K562 (cell line): ENCODE measurements around the gene IL37. TPM values are rescaled to one million over a fixed set of nuclear protein-coding genes. Genes with fewer than 3 reads are reported as not detected.

Experiments used
- ATAC-seq: fragments of 200-7000 bp; cut with Tn5 transposase; 3 replicates; pipeline ENCODE4 v1.9.1; 2020; ENCODE audit warnings: moderate library complexity
- BruUV-seq: library from RNA; stranded (reverse); fragments of 400-500 nt; replicated peaks from 2 replicates; lab custom pipeline; 2021; lab: Mats Ljungman, UMichigan
- CTCF ChIA-PET: fragments of 300-600 bp; formaldehyde crosslinking; extraction: SDS; loops from one replicate; lab custom pipeline; 2021; ENCODE audit warnings: low intra/inter-chr PET ratio; lab: Yijun Ruan, JAX
- POLR2A ChIA-PET: fragments of 300-600, 350-650 bp; sonication (Branson Sonifier 250); formaldehyde crosslinking; extraction: SDS; loops from one replicate; lab custom pipeline; 2021; ENCODE audit warnings: antibody characterized with exemption, inconsistent platforms; lab: Yijun Ruan, JAX
- DNase-seq, 4 experiments: peaks; one replicate each; pipeline versions ENCODE4 v3.0.0 to v3.0.0-alpha.2; 2011 to 2018; ENCODE audit warnings: low spot score in 3 of 4, mixed read lengths in 3 of 4; ENCODE audit errors: extremely low read depth in 1 of 4
- FAIRE-seq: peaks from 2 replicates; lab custom pipeline; 2011; peaks lifted over from hg19 to GRCh38; lab: Jason Lieb, UNC
- H2AFZ ChIP-seq: 2 replicates; pipeline ENCODE4 v1.6.0; 2011; ENCODE audit warnings: low read depth, low read length, control low read depth, inconsistent platforms
- H3K27ac ChIP-seq: fragments of 200-600 bp; 3 replicates; pipeline ENCODE4 v1.8.0; 2011; ENCODE audit warnings: low read depth, mild to moderate bottlenecking, control low read depth, inconsistent platforms, low read length, moderate library complexity, mixed read lengths; ENCODE audit errors: extremely low read depth
- H3K27me3 ChIP-seq, 2 experiments: fragments of 300-600 bp in 1 of 2; 2 replicates in 1 of 2; 3 replicates in 1 of 2; pipeline versions ENCODE4 v1.6.0 to v1.8.0; 2011; ENCODE audit warnings: inconsistent platforms in 2 of 2, low read length in 2 of 2, mild to moderate bottlenecking in 1 of 2, mixed read lengths in 1 of 2, moderate library complexity in 1 of 2; ENCODE audit not compliant: control insufficient read depth in 2 of 2, insufficient read depth in 2 of 2
- H3K36me3 ChIP-seq: fragments of 300-600 bp; 3 replicates; pipeline ENCODE4 v1.8.0; 2011; ENCODE audit warnings: mild to moderate bottlenecking, low read length, inconsistent platforms; ENCODE audit not compliant: control insufficient read depth, insufficient read depth
- H3K4me1 ChIP-seq, 2 experiments: fragments of 200-600 bp in 1 of 2; replicated peaks in 1 of 2; 2 replicates in 1 of 2; 3 replicates in 1 of 2; pipeline versions ENCODE4 v1.5.1 to v1.8.0; 2011; ENCODE audit warnings: inconsistent platforms in 2 of 2, low read length in 2 of 2, mild to moderate bottlenecking in 1 of 2, mixed read lengths in 1 of 2, moderate library complexity in 1 of 2; ENCODE audit not compliant: control insufficient read depth in 2 of 2, insufficient read depth in 2 of 2
- H3K4me2 ChIP-seq: 2 replicates; pipeline ENCODE4 v1.6.1; 2011; ENCODE audit warnings: low read length, control low read depth, inconsistent platforms, mixed read lengths; ENCODE audit not compliant: insufficient read depth
- H3K4me3 ChIP-seq: fragments of 200-600 bp; sonication (generic), shearing (Covaris generic); 2 replicates; pipeline ENCODE4 v1.5.1; 2016; ENCODE audit warnings: control low read depth, inconsistent platforms
- H3K79me2 ChIP-seq: fragments of 200-600 bp; 3 replicates; pipeline ENCODE4 v1.8.0; 2011; ENCODE audit warnings: low read length, inconsistent platforms; ENCODE audit not compliant: control insufficient read depth, insufficient read depth
- H3K9ac ChIP-seq, 2 experiments: 2 replicates each; pipeline versions ENCODE4 v1.6.0 to v1.6.1; 2011; ENCODE audit warnings: low read depth in 2 of 2, low read length in 2 of 2, control low read depth in 1 of 2, inconsistent platforms in 1 of 2, mild to moderate bottlenecking in 1 of 2, mixed read lengths in 1 of 2; ENCODE audit not compliant: insufficient read depth in 1 of 2
- H3K9me1 ChIP-seq: one replicate; pipeline ENCODE4 v1.6.0; 2011; ENCODE audit warnings: inconsistent platforms, mild to moderate bottlenecking, low read length, moderate library complexity; ENCODE audit not compliant: control insufficient read depth, insufficient read depth
- H3K9me3 ChIP-seq: replicated peaks from 2 replicates; pipeline ENCODE4 v1.5.1; 2011; ENCODE audit warnings: low read depth, low read length, inconsistent platforms; ENCODE audit not compliant: control insufficient read depth, insufficient read depth
- H4K20me1 ChIP-seq: replicated peaks from 2 replicates; pipeline ENCODE4 v1.6.1; 2011; ENCODE audit warnings: low read length, inconsistent platforms, mixed read lengths; ENCODE audit not compliant: control insufficient read depth, insufficient read depth
- CBFA2T3 ChIP-seq: fragments of 450-650 bp; IDR thresholded peaks from 2 replicates; pipeline ENCODE4 v1.6.1; 2017
- MEIS2 ChIP-seq: fragments of 450-650 bp; IDR thresholded peaks from 2 replicates; pipeline ENCODE4 v1.6.1; 2014; ENCODE audit warnings: mild to moderate bottlenecking; ENCODE audit not compliant: partially characterized antibody
- NFE2L1 ChIP-seq: fragments of 450-650 bp; IDR thresholded peaks from 2 replicates; pipeline ENCODE4 v1.6.1; 2016; ENCODE audit warnings: missing genetic modification characterization, low read depth, mild to moderate bottlenecking, missing compliant biosample characterization, moderate library complexity, borderline replicate concordance
- PBX2 ChIP-seq, 2 experiments: IDR thresholded peaks in 1 of 2; conservative IDR thresholded peaks in 1 of 2; 2 replicates each; pipeline ENCODE4 v1.6.1; 2016; ENCODE audit warnings: low read depth in 2 of 2, mild to moderate bottlenecking in 1 of 2, missing compliant biosample characterization in 1 of 2, missing genetic modification characterization in 1 of 2, moderate library complexity in 1 of 2
- ZBTB9 ChIP-seq: fragments of 450-650 bp; formaldehyde crosslinking; IDR thresholded peaks from 2 replicates; pipeline ENCODE4 v1.4.0; 2020; ENCODE audit warnings: mild to moderate bottlenecking, moderate library complexity
- WGBS: fragments of 100-300 bp; shearing (Covaris generic); methylation state at CpG from one replicate; pipeline ENCODE4 v1.1.6; 2016; ENCODE audit warnings: low coverage, mixed read lengths; ENCODE audit not compliant: insufficient coverage; ENCODE audit errors: missing lambda C conversion rate; 5-methylcytosine and 5-hydroxymethylcytosine counted together
- in situ Hi-C: fragments of 300-500 bp; cut with MboI; formaldehyde crosslinking; loops from 4 replicates; pipeline ENCODE4 v1.15.0; 2018; ENCODE audit warnings: inconsistent platforms, mixed read lengths
- intact Hi-C: fragments of 100-400 bp; cut with micrococcal nuclease; formaldehyde crosslinking; loops from 2 replicates; pipeline ENCODE4 v1.14.2; 2022
- polyA plus RNA-seq, 8 experiments: library from polyadenylated mRNA; depleted of rRNA in 4 of 8; stranded (reverse) in 5 of 8; unstranded in 3 of 8; fragments of >200 nt; fragmentation: Nextera tagmentation in 2 of 8; fragmentation: Illumina TruSeq in 1 of 8; extraction: Ambion mirVana in 2 of 8; extraction: Trizol in 1 of 8; gene quantifications; 2 replicates each; pipeline versions ENCODE4 v1.2.1 to v1.2.3, GENCODE V29; 2011 to 2014; ENCODE audit warnings: inconsistent platforms in 1 of 8, missing spikeins in 1 of 8
- total RNA-seq, 7 experiments: library from RNA; depleted of rRNA in 6 of 7; stranded (reverse); fragments of >200 nt in 6 of 7; fragmentation: Illumina TruSeq in 2 of 7; extraction: Trizol in 2 of 7; gene quantifications; 2 replicates each; pipeline versions ENCODE4 v1.2.1 to v1.2.3, GENCODE V29; 2011 to 2021; ENCODE audit warnings: low replicate concordance in 1 of 7
- TF ChIP-seq, protein P1 (sequence below): sonication (generic); formaldehyde crosslinking; IDR thresholded peaks from 2 replicates; pipeline ENCODE4 v1.8.1; 2023; ENCODE audit warnings: mild to moderate bottlenecking, missing genetic modification reagents

IL37 gene
- total and polyA plus RNA-seq, 9 of the 15 experiments (the other 6 are each of a cell fraction or from before 2014, with no cell fraction given), result not detected

DNA sequence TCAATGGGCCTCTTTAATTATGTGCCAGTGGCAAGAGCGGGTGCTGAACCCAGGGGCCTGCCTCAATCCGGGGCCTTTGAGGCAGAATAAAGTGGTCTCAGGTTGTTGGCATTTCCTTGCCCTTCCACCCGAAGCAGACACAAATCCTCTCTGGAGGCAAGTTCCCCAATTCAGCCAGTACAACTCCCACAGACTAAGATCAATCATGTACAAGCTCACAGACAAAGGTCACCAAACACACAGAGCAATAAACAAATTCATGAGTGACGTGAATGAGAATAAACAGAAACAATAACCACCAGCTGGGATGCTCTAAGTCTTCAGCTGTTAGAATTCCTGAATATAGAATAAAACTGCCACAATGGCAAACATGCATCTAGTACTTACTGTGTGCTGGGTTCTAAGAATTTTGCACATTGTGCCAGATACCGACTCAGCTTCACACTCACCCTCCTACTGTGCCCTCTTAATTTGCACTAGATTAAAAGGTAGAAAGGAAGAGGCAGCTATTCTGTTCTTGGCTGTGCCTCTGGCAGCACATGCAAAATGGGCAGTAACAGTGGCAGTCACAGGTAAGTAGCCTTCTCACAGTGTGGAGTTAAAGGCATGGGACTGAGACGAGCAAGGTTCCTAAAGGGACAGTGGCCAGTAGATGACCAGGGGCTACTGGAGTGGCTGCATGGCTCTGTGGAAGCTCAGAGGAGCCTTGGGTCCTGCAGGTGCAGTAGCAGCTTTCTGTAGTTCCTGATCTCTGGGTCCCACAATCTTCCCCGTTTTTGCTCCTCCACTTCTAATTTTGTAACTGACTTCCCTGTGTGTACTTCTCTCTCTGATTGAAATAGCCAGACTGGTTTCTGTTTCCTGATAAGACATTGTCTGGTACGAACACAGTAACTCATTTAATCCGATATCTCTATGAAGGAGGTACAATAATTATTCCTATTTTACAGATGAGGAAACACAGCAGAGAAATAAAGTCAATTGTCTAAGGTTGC is 39.8 kb upstream of the IL37 start:
- Histone ChIP-seq H2AFZ (no peak overlapping the region), H3K4me1 (peaks cover 10 to 12% of the 10 kb centered on the region in 2 experiments), H3K79me2 (no peaks in the 10 kb centered on the region), H4K20me1 (no peaks in the 10 kb centered on the region), H3K4me2 (no peak overlapping the region), H3K4me3 (no peak overlapping the region), H3K9me1 (no peaks in the 10 kb centered on the region), H3K36me3 (no peaks in the 10 kb centered on the region), H3K27ac (no peak overlapping the region), H3K27me3 (no peaks in the 10 kb centered on the region), H3K9me3 (no peaks in the 10 kb centered on the region), H3K9ac (no peak overlapping the region)
- no TSS peak for BruUV-seq
- no peak for DNase-seq
- intact Hi-C loops (no loop called here), in situ Hi-C loops (no loop called here)
- ATAC-seq, result no peak
- 23% methylated on average over 9 of the region's 9 CpGs for WGBS
- ChIA-PET CTCF (no interaction called here), POLR2A (interaction anchor here (0.7 to 0.9 kb wide), 2 partner anchors 118 to 1006 kb away, joined by 3 read pairs; no protein-coding TSS in a partner anchor)
- no peak for FAIRE-seq
- TF ChIP-seq NFE2L1 (no peak), CBFA2T3 (0 out of 2 replicates have a peak, but pooled peaks have one; percentile 15), ZBTB9 (CRISPR knock-in tag) (0 out of 2 replicates have a peak, but pooled peaks have one; percentile 26), PBX2 (CRISPR knock-in tag; IDR thresholded peaks at IDR 0.05; ENCODE audit: low read depth) (no peak), PBX2 (tag; conservative IDR thresholded peaks at IDR 0.05; ENCODE audit: low read depth) (0 out of 2 replicates have a peak, but pooled peaks have one; percentile 18), MEIS2 (peak; percentile 19)
- TF ChIP-seq, protein P1, sequence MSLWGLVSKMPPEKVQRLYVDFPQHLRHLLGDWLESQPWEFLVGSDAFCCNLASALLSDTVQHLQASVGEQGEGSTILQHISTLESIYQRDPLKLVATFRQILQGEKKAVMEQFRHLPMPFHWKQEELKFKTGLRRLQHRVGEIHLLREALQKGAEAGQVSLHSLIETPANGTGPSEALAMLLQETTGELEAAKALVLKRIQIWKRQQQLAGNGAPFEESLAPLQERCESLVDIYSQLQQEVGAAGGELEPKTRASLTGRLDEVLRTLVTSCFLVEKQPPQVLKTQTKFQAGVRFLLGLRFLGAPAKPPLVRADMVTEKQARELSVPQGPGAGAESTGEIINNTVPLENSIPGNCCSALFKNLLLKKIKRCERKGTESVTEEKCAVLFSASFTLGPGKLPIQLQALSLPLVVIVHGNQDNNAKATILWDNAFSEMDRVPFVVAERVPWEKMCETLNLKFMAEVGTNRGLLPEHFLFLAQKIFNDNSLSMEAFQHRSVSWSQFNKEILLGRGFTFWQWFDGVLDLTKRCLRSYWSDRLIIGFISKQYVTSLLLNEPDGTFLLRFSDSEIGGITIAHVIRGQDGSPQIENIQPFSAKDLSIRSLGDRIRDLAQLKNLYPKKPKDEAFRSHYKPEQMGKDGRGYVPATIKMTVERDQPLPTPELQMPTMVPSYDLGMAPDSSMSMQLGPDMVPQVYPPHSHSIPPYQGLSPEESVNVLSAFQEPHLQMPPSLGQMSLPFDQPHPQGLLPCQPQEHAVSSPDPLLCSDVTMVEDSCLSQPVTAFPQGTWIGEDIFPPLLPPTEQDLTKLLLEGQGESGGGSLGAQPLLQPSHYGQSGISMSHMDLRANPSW (CRISPR knock-in tag), result no peak
